ENCODE measurements around the gene NLRP6.
"Not testable (repeated sequence)": the region's sequence is repeated elsewhere in the genome, so short reads cannot be mapped to it uniquely, and the experiment has no call there.

The NLRP6 gene

GRCh38 chr11:278001-278951, at the start of gene NLRP6:
Gene NLRP6 (plus strand): TSS chr11:278407. CDS start chr11:278570, 163 bp downstream.
- DNase-seq (ENCODE audit: low read depth in 2 of 2): no peak

GRCh38 chr11:230431-230830, 47.8 kb upstream of the NLRP6 start:
- no peak for DNase-seq (ENCODE audit: low read depth in 2 of 2)

GRCh38 chr11:232783-233565, 45.2 kb upstream of the NLRP6 start:
- no peak for DNase-seq (ENCODE audit: low read depth in 2 of 2)

- no peak for DNase-seq (ENCODE audit: low read depth in 2 of 2)
Measured at GRCh38 chr11:235180-235579, 43.0 kb upstream of the NLRP6 start.

GRCh38 chr11:235609-235996, 42.6 kb upstream of the NLRP6 start:
- peak; percentile 54 to 56 for DNase-seq (ENCODE audit: low read depth in 2 of 2)

GRCh38 chr11:235997-236773, 42.0 kb upstream of the NLRP6 start, which contains the start of gene SIRT3:
Gene SIRT3 (minus strand): TSS chr11:236342. CDS start chr11:236328, 14 bp downstream.
- peak; percentile 58 to 66 for DNase-seq (ENCODE audit: low read depth in 2 of 2)

GRCh38 chr11:236774-237767, 41.1 kb upstream of the NLRP6 start, which contains the start of gene PSMD13:
Gene PSMD13 (plus strand): TSS chr11:236976. CDS start chr11:237050, 74 bp downstream.
- DNase-seq (ENCODE audit: low read depth in 2 of 2): peak; percentile 80 to 82

- DNase-seq (ENCODE audit: low read depth in 2 of 2): not testable (repeated sequence)
Measured at GRCh38 chr11:238346-238745, 39.9 kb upstream of the NLRP6 start.

- no peak for DNase-seq (ENCODE audit: low read depth in 2 of 2)
Measured at GRCh38 chr11:240315-240714, 37.9 kb upstream of the NLRP6 start.

GRCh38 chr11:241634-242033, 36.6 kb upstream of the NLRP6 start:
- no peak for DNase-seq (ENCODE audit: low read depth in 2 of 2)

GRCh38 chr11:244376-244775, 33.8 kb upstream of the NLRP6 start:
- DNase-seq (ENCODE audit: low read depth in 2 of 2): no peak

- no peak for DNase-seq (ENCODE audit: low read depth in 2 of 2)
Measured at GRCh38 chr11:249062-249461, 29.1 kb upstream of the NLRP6 start.

GRCh38 chr11:250274-250673, 27.9 kb upstream of the NLRP6 start:
- DNase-seq (ENCODE audit: low read depth in 2 of 2): no peak

GRCh38 chr11:250740-251299, 27.4 kb upstream of the NLRP6 start:
- peak; percentile 62 to 65 for DNase-seq (ENCODE audit: low read depth in 2 of 2)

- DNase-seq (ENCODE audit: low read depth in 2 of 2): no peak
Measured at GRCh38 chr11:251550-251949, 26.7 kb upstream of the NLRP6 start.

GRCh38 chr11:252666-253065, 25.5 kb upstream of the NLRP6 start:
- no peak for DNase-seq (ENCODE audit: low read depth in 2 of 2)

GRCh38 chr11:253160-253885, 24.9 kb upstream of the NLRP6 start:
- no peak for DNase-seq (ENCODE audit: low read depth in 2 of 2)

- no peak for DNase-seq (ENCODE audit: low read depth in 2 of 2)
Measured at GRCh38 chr11:253886-254270, 24.3 kb upstream of the NLRP6 start.

- no peak for DNase-seq (ENCODE audit: low read depth in 2 of 2)
Measured at GRCh38 chr11:255176-255575, 23.0 kb upstream of the NLRP6 start.
